ENCODE results near the gene PPOX. TPM values are rescaled to one million over a fixed set of nuclear protein-coding genes. Genes with fewer than 3 reads are reported as not detected.

PPOX gene
- total RNA-seq, 2 donors from 2014 or later = 18.2 to 33.6 TPM

DNA sequence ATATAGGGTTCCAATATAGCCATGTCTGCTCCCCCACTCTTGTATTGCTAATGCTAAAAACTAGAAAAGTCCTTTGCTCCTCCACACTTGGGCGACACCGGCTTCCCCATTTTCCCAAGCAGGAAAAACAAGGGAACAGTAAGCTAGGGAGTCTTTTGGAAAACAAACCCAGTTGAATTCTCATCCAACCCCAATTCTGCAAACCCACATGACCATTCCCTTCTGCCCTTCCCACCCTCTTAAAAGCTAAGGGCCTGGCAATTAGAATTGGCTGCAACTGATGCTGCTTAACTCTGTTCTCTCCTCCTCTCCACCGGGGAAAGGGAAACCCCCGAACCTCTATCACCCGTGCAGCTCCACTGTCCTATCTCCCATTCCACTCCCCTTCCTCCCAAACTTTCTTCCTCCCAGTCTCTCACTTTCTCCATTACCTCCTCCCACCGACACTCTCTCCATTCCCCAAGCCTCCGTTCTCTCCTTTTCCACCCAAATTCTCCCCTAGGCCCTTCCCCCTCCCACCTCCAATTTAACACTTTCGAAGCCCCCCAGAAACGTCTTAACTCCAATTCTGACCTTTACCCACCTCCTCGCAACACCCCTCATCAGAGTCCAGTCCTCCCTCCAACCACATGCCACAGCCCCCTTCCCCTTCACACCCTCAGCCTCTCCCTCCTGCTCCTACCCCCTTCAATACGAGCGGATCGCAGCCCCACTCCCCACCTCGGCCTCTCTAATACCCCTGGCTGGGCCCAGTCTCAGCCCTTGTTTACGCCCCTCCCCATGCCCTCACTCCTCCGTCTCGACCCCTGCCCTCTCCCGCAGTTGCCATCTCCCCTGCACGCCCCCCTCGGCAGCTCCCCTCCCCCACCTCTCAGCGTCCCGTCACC lies 34.5 kb upstream of the PPOX start:
- peak overlapping the region; percentile 96 to 98 for H3K27ac ChIP-seq
- no peak for DNase-seq (ENCODE audit: low spot score)
- peak overlapping the region; percentile 81 for H3K4me3 ChIP-seq
- H3K27me3 ChIP-seq (replicated peaks; ENCODE audit: insufficient read depth) = no peaks in the 10 kb centered on the region
- peaks cover 14% of the 10 kb centered on the region for H3K36me3 ChIP-seq
- peaks cover 15 to 53% of the 10 kb centered on the region in 2 donors for H3K4me1 ChIP-seq (ENCODE audit: control insufficient read depth in 1 of 2, low read depth in 2 of 2)
- no peaks in the 10 kb centered on the region for H3K9me3 ChIP-seq
- no peak for TF ChIP-seq CTCF (IDR thresholded peaks at IDR 0.05)
- no peak for ATAC-seq (ENCODE audit: insufficient number of reproducible peaks, low FRiP score, low read depth)

DNA sequence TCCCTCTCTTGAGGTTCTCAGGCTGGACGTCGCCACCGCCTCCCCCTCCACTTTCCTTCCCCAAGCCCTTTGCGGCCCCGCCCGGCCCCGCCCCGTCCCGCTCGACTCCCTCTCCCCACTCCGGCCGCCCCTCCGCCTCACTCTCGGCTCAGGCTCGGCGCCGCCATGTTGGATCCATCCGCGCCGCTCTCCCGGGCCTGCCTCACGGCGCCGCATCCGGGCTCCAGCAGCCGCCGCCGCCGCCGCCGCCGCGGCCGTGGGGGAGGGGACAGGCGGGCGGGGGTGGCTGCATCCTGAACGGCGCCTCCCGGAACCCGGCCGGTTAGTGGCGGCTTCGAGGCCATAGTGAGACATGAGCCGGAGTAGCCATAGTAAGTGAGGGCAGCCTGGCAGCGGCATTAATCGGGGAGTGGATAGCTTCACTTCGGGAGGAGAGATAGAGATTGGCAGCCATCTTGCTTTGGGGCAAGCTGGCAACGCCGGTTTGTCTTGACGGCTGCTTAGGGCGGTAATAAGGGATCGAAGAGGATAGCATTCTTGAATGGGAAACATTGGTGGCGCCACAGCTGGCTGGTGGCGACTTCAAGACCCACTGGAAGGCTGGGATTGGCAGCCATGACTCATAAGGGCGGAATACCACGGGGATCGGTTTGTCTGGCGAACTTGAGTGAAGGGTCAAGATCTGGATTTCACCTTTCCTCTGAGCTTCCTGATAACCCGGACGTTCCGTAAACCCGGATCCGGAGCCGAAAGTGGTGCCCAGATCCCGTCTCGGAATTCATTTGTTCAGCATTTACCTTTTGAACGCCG lies 33.6 kb upstream of the PPOX start, which contains the start of gene DEDD:
Gene DEDD, minus strand, starts transcription at position 258 of the 810 bp plus-strand sequence. CDS start 8,205 bp downstream, outside the sequence.
- no peak for TF ChIP-seq CTCF (IDR thresholded peaks at IDR 0.05)
- H3K4me3 ChIP-seq = peak within 1 kb of the TSS; percentile 81
- peaks cover 11% of the 10 kb centered on the region for H3K36me3 ChIP-seq
- H3K9me3 ChIP-seq = no peaks in the 10 kb centered on the region
- ATAC-seq (ENCODE audit: insufficient number of reproducible peaks, low FRiP score, low read depth) (peak; percentile 93), DNase-seq (ENCODE audit: low spot score) (peak; percentile 91)
- peak within 1 kb of the TSS; percentile 96 to 98 for H3K27ac ChIP-seq
- H3K27me3 ChIP-seq (replicated peaks; ENCODE audit: insufficient read depth) = no peaks in the 10 kb centered on the region
- peaks cover 15 to 47% of the 10 kb centered on the region in 2 donors for H3K4me1 ChIP-seq (ENCODE audit: control insufficient read depth in 1 of 2, low read depth in 2 of 2)

DNA sequence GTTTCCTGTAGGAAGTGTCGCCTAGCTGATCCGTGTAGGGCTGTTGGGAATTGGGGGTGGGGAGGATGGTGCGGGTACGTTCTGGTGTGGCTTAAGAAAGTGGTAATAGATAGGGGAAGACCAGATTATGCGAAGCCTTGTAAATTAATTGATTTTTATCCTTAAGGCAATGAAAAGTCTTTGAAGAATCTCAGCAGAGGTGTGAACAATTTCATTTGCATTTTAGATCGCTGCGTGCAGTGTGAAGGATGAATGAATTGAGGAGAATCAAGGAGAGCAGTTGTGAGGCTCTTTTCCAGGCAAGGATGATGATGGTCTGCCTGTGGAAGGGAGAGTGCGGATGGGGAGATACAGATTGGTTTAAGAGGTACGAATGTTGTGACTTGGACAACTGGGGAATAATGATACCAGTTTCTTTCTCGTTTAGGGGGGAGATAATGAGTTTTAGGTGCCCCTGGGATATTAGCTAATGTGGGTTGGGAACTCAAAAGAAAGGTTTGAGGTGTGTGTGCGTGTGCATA lies 32.9 kb upstream of the PPOX start:
- peak overlapping the region; percentile 81 for H3K4me3 ChIP-seq
- peak overlapping the region; percentile 96 to 98 for H3K27ac ChIP-seq
- H3K27me3 ChIP-seq (replicated peaks; ENCODE audit: insufficient read depth) = no peaks in the 10 kb centered on the region
- peaks cover 7% of the 10 kb centered on the region for H3K36me3 ChIP-seq
- ATAC-seq (ENCODE audit: insufficient number of reproducible peaks, low FRiP score, low read depth) (no peak), DNase-seq (ENCODE audit: low spot score) (no peak)
- peaks cover 15 to 40% of the 10 kb centered on the region in 2 donors for H3K4me1 ChIP-seq (ENCODE audit: control insufficient read depth in 1 of 2, low read depth in 2 of 2)
- no peaks in the 10 kb centered on the region for H3K9me3 ChIP-seq
- no peak for TF ChIP-seq CTCF (IDR thresholded peaks at IDR 0.05)

DNA sequence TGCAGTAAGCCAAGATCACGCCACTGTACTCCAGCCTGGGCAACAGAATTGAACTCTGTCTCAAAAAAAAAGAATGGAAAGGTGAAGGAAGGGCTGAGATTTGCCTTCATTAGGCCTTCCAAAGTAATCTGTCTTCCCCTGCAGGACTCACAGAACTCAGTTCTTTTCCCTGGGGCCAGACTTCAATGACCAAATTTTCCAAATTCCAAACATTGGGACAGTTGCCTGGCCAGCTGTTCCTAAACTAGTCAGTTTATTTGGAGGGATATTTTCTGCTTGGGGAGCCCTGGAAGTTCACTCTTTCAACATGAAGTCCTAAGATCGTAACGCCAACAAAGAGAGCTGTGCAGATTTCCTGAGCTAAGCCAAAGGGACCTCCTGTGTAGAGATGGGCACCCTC lies 28.3 kb upstream of the PPOX start:
- Histone ChIP-seq H3K36me3 (no peaks in the 10 kb centered on the region), H3K9me3 (no peaks in the 10 kb centered on the region), H3K4me3 (no peak overlapping the region), H3K27me3 (replicated peaks; ENCODE audit: insufficient read depth) (no peaks in the 10 kb centered on the region), H3K27ac (no peak overlapping the region), H3K4me1 (ENCODE audit: control insufficient read depth in 1 of 2, low read depth in 2 of 2) (peaks cover 5 to 11% of the 10 kb centered on the region in 2 donors)
- DNase-seq (ENCODE audit: low spot score) (no peak), ATAC-seq (ENCODE audit: insufficient number of reproducible peaks, low FRiP score, low read depth) (no peak)
- no peak for TF ChIP-seq CTCF (IDR thresholded peaks at IDR 0.05)

DNA sequence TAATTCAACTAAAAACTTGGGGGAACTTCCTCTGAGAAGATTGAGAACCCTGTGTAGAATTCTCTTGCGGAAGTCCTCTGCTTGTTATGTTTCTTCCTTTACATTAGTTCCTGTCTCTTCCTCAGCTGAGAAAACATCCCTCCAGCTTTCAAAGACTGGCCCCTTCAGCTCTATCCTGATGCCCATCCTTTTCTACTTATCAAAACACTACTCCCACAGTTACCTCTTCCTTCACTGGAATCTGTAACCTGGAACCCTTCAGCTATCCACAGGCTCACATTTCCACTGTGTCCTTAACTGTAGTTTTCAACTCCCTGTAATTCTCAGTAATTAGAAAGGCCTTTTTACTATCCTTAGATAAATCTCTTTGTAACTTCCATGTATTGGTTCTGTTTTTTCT lies 27.8 kb upstream of the PPOX start:
- TF ChIP-seq CTCF (IDR thresholded peaks at IDR 0.05) = no peak
- H3K36me3 ChIP-seq = no peaks in the 10 kb centered on the region
- H3K27ac ChIP-seq = no peak overlapping the region
- no peaks in the 10 kb centered on the region for H3K27me3 ChIP-seq (replicated peaks; ENCODE audit: insufficient read depth)
- ATAC-seq (ENCODE audit: insufficient number of reproducible peaks, low FRiP score, low read depth) = no peak
- peaks cover 5 to 10% of the 10 kb centered on the region in 2 donors for H3K4me1 ChIP-seq (ENCODE audit: control insufficient read depth in 1 of 2, low read depth in 2 of 2)
- H3K4me3 ChIP-seq = no peak overlapping the region
- no peak for DNase-seq (ENCODE audit: low spot score)
- H3K9me3 ChIP-seq = no peaks in the 10 kb centered on the region

Measured in thoracic aorta (tissue), 2 donors.